Effector memory CD8-positive, alpha-beta T cell (primary cell): Measurements from ENCODE around the gene ASTN1.

Experiments
- ATAC-seq: fragments of 150-1000 bp; cut with Tn5 transposase; replicated peaks from 2 replicates; pipeline ENCODE4 v1.10.0; 2021; ENCODE audit warnings: mild to moderate bottlenecking, moderate library complexity
- DNase-seq, 3 experiments: peaks; one replicate each; pipeline ENCODE4 v3.0.0; 2021
- H3K27ac Mint-ChIP-seq, 2 donors: one replicate each; pipeline ENCODE4 v1.8.0; 2022; ENCODE audit warnings: mild to moderate bottlenecking in 2 of 2, mixed read lengths in 2 of 2, moderate library complexity in 2 of 2
- H3K27me3 Mint-ChIP-seq, 2 donors: one replicate each; pipeline ENCODE4 v1.8.0; 2022; ENCODE audit warnings: mixed read lengths in 2 of 2
- H3K36me3 Mint-ChIP-seq: one replicate; pipeline ENCODE4 v1.8.0; 2022; ENCODE audit warnings: mild to moderate bottlenecking, moderate library complexity, mixed read lengths; ENCODE audit not compliant: insufficient read depth
- H3K4me1 Mint-ChIP-seq, 2 donors: one replicate each; pipeline ENCODE4 v1.8.0; 2022; ENCODE audit warnings: low read depth in 2 of 2, mixed read lengths in 2 of 2
- H3K4me3 Mint-ChIP-seq, 2 donors: one replicate each; pipeline ENCODE4 v1.8.0; 2022; ENCODE audit warnings: mild to moderate bottlenecking in 2 of 2, mixed read lengths in 2 of 2, moderate library complexity in 2 of 2
- H3K9me3 Mint-ChIP-seq, 2 donors: one replicate each; pipeline ENCODE4 v1.8.0; 2022; ENCODE audit warnings: mixed read lengths in 2 of 2
- total RNA-seq, 9 experiments: gene quantifications; one replicate each; lab custom pipeline; 2026; lab: John Stamatoyannopoulos, UW

ASTN1 gene
- 0 to 0.66 (median 0) reads per million in 9 experiments for total RNA-seq

DNA sequence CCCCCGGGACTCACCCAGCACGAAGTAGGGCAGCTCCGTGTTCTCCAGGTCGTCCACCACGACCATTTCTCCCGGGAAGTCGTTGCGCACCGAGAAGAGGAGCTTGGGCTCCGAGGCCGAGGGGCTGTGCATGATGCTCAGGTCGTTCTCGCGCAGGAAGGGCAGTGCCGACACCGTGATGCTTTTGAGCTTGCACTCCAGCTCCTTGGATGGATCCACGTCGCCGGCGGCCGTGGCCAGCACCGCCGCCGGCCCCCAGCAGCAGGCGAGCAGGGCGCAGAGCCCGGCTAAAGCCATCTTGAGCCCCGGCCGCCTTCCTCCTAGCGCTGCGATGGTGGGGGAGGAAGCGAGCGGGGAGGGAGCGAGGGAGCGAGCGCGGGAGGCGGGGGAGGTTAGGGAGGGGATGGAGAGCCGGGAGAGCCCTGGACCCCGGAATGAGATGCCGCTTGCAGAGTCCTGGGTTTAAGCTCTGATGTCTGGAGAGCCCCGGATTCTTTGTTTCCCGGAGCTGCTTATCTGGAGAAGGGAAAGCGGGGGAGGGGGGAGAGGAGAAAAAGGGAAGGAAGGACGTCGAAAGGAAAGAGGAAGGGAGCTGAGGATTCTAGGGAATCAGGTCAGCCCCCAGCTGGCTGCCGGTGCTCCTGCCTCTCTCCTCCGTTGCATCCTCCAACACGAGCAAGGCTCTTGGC, at the start of gene ASTN1:
Gene ASTN1 (minus strand): TSS at position 333 of the 689 bp plus-strand sequence. CDS start 36 bp downstream, at position 297.
- Mint-ChIP-seq H3K9me3 (peaks cover 11 to 12% of the 10 kb centered on the region in 2 donors), H3K4me1 (no peaks in the 10 kb centered on the region), H3K27ac (no peak within 1 kb of the TSS), H3K27me3 (peaks cover 12 to 16% of the 10 kb centered on the region in 2 donors), H3K4me3 (no peak within 1 kb of the TSS), H3K36me3 (no peaks in the 10 kb centered on the region)
- DNase-seq (no peak), ATAC-seq (no peak)

DNA sequence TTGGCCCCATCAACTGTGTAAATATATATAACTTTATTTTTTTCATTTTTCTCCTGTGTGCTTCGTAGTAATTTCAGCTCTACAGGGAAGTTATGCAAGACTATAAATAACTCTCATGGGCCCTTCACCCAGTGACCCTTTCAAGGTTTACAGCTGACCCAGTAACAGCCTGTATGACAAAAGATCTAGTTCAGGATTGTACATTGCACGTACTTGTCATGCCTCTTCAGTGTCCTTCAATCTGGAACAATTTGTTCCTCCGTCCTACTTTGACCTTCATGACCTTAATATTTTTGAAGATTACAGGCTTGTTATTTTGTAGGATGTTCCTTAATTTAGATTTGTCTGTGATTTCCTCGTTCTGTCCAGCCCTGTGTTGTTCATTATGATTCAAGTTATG, 46.7 kb upstream of the ASTN1 start:
- Mint-ChIP-seq H3K4me1 (peaks cover 0 to 1% of the 10 kb centered on the region in 2 donors), H3K27ac (no peak overlapping the region), H3K4me3 (no peak overlapping the region), H3K9me3 (peaks cover 0 to 13% of the 10 kb centered on the region in 2 donors), H3K36me3 (no peaks in the 10 kb centered on the region), H3K27me3 (no peaks in the 10 kb centered on the region)
- no peak for DNase-seq
- no peak for ATAC-seq

DNA sequence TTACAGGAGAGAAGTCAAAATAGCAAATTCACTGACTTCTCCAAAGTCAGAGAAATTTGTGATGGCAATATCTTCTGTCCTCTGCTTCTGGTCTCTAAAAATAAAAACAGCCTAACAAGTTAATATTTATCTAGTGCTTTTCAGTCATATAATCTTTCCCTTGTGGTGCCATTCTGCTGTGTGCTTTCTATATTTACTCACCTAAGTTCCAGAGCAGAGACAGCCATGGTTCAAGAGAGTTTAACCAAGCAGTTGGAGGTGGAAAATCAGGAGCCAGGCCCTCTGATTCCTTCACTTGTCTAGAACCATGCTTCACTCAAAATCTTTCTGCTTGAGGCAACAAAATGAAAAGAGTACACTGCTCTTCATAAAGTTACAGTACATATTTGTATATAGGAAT, 45.6 kb upstream of the ASTN1 start:
- ATAC-seq (no peak), DNase-seq (no peak)
- H3K27ac Mint-ChIP-seq: no peak overlapping the region
- no peaks in the 10 kb centered on the region for H3K27me3 Mint-ChIP-seq
- no peak overlapping the region for H3K4me3 Mint-ChIP-seq
- peaks cover 0 to 10% of the 10 kb centered on the region in 2 donors for H3K9me3 Mint-ChIP-seq
- no peaks in the 10 kb centered on the region for H3K36me3 Mint-ChIP-seq
- H3K4me1 Mint-ChIP-seq: peaks cover 0 to 1% of the 10 kb centered on the region in 2 donors

DNA sequence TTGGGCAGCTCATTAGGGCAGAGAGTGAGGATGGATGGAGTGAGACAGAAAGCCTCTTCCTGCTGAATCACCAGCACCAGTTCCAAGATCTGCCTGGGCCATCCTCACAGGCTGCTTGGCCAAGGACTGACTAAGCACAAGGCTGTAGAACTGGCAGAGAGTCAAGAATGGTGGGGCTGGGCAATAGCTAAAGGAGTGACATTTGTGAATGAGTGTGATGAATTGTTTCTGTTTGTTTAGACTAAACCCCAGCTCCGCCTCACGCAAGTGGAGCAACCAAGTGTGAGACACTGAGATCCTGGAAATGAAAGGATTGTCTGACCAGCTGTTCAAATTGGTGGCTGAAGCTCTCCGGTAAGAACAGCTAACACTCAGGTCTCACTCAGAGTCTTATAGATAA, 44.8 kb upstream of the ASTN1 start:
- Mint-ChIP-seq H3K9me3 (peaks cover 0 to 6% of the 10 kb centered on the region in 2 donors), H3K4me1 (peaks cover 0 to 1% of the 10 kb centered on the region in 2 donors), H3K27ac (no peak overlapping the region), H3K27me3 (no peaks in the 10 kb centered on the region), H3K36me3 (no peaks in the 10 kb centered on the region), H3K4me3 (no peak overlapping the region)
- no peak for ATAC-seq
- no peak for DNase-seq

DNA sequence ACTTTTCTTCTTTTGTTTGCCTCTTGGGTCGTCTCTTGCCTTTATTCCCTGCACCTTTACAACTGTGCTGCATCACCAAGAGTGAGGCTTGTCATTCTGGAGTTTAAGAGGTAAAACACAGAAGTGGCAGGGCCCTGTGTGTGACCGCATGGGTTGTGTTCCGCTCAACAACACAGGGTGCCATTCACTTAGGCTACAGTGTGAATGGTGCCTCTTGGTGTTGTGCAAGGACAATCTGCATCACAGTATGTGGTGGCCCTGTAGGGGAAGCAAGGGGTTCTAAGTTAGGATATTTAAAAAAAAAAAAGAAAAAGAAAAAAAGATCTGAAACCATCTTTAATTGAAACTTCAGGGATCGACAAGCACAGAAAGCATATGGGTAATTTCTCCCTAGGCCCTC, 44.4 kb upstream of the ASTN1 start:
- no peak overlapping the region for H3K4me3 Mint-ChIP-seq

DNA sequence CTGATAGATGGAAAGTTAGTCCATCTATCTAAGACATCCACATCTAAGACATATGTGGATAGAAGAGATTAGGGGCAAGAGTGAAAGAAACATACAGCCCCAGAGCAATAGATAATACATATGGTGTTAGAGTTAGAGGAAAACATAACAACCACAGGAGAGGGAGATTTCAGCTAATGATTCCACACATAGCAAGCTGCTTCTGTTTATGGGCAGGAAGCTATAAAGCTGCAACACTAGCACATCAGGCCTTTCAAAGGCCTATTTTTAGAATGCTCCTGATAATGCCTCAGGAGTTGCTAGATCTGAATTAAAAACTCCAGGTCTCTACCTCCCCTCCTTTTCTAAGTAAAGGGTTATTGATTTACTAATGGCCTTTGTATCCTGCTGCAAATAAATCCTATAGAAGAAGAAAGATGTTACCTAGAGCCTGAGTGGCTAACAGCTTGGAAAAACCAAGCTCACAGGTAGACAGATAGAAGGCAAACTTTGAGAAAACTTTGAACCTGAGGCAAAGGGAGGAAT, 42.4 kb upstream of the ASTN1 start:
- H3K36me3 Mint-ChIP-seq: no peaks in the 10 kb centered on the region
- H3K9me3 Mint-ChIP-seq: peaks cover 0 to 16% of the 10 kb centered on the region in 2 donors
- DNase-seq (no peak), ATAC-seq (no peak)
- no peak overlapping the region for H3K4me3 Mint-ChIP-seq
- H3K4me1 Mint-ChIP-seq: peaks cover 0 to 1% of the 10 kb centered on the region in 2 donors
- H3K27ac Mint-ChIP-seq: no peak overlapping the region
- no peaks in the 10 kb centered on the region for H3K27me3 Mint-ChIP-seq

More for the DNA sequence above, 44.4 kb upstream of the ASTN1 start:
- Mint-ChIP-seq H3K27me3 (no peaks in the 10 kb centered on the region), H3K9me3 (peaks cover 0 to 10% of the 10 kb centered on the region in 2 donors), H3K27ac (no peak overlapping the region), H3K36me3 (no peaks in the 10 kb centered on the region), H3K4me1 (peaks cover 0 to 1% of the 10 kb centered on the region in 2 donors)
- ATAC-seq (no peak), DNase-seq (no peak)

DNA sequence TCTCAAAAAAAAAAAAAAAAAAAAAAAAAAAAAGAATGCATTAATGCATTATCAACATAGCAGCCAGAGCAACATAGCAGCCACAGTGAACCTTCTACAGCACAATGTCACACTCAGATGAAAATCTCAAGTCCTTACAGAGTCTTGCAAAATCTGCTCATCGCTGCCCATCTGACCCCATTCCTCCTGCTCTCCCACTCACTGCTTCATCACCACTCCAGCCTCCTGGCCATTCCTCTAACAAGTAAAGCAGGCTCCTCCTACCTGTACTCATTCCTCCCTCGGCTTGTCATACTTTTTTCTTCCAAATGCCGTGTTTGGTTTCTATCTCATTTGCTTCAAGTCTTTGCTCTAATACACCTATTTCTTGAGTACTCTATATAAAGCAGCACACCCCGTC, 35.8 kb upstream of the ASTN1 start:
- DNase-seq (no peak), ATAC-seq (no peak)
- Mint-ChIP-seq H3K36me3 (no peaks in the 10 kb centered on the region), H3K27ac (no peak overlapping the region), H3K4me1 (no peaks in the 10 kb centered on the region), H3K27me3 (no peaks in the 10 kb centered on the region), H3K9me3 (peaks cover 6 to 30% of the 10 kb centered on the region in 2 donors), H3K4me3 (no peak overlapping the region)

DNA sequence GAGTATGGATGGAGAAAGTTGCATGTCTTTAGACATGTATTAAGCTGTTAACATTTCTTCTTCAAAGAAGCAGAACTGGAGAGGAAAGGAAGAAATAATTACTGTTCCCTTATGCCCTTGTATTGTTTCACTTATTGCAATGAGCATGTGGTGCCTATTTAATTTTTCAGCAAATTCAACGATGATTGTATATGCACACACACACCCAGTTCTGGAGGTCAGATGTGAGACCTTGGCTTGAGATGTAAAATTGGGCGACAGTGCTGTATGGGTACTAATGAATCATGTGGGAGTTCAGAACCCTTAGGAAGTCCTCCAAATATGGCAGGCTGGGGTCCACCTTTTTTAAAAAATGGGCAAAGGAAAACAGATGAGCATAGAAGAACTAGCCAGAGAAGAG, 33.7 kb upstream of the ASTN1 start:
- Mint-ChIP-seq H3K27ac (no peak overlapping the region), H3K36me3 (no peaks in the 10 kb centered on the region), H3K4me1 (no peaks in the 10 kb centered on the region), H3K4me3 (no peak overlapping the region), H3K27me3 (no peaks in the 10 kb centered on the region), H3K9me3 (peaks cover 6 to 28% of the 10 kb centered on the region in 2 donors)
- ATAC-seq (no peak), DNase-seq (no peak)

DNA sequence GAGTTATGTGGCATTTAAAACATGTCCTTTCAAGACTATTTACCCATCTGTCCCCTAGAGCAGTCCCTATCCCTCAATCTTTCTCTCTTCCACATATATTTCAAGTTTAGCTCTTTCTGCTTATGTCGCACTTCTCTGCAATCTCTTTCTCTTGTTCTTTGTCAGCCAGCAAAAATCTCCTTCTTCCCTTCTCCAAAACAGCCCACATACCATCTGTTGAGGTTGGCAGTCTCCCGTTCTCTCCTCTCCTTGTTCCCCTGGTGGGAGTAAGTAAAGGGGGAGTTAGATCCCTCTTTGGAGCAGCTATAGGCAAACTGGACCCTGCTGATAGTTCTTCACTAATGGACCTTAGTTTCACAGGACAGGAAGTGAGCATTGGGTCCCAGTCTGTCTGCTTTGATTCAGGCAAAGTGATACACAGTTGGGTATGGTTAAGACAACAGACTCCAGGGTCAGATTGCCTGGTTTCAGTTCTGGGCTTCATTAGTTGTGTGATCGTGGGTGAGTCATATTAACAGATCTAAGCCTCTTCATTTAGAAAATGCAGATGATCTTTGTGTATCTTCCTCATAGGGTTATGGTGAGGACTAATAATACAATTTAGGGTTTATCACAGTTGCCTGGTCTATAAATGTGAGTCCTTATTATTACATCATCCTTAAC, 25.9 kb upstream of the ASTN1 start:
- Mint-ChIP-seq H3K4me1 (no peaks in the 10 kb centered on the region), H3K27ac (no peak overlapping the region), H3K4me3 (no peak overlapping the region), H3K9me3 (peaks cover 0 to 10% of the 10 kb centered on the region in 2 donors), H3K27me3 (no peaks in the 10 kb centered on the region), H3K36me3 (no peaks in the 10 kb centered on the region)
- DNase-seq (no peak), ATAC-seq (no peak)

DNA sequence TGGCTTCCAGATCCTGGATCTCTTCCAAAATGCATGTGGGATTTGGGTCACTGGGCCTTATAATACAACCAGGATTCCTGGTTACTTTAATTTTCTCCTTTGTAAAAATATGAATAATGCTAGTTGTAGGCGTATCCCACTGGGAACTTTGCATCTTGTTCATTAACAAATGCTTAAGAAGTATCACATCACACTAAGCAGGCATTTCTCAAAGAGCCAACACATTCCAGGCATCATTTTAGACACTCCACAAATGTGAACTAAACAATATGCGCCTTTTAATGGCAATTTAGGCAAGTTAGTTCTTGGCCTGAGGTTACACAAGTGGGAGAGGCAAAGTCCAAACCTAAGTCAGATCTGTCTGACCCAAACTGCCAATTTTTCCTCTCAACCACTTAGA, 22.1 kb upstream of the ASTN1 start:
- no peak for DNase-seq
- H3K4me1 Mint-ChIP-seq: peaks cover 5 to 6% of the 10 kb centered on the region in 2 donors
- H3K27me3 Mint-ChIP-seq: peaks cover 0 to 5% of the 10 kb centered on the region in 2 donors
- H3K4me3 Mint-ChIP-seq: no peak overlapping the region
- no peak for ATAC-seq
- H3K27ac Mint-ChIP-seq: no peak overlapping the region
- H3K9me3 Mint-ChIP-seq: no peaks in the 10 kb centered on the region
- H3K36me3 Mint-ChIP-seq: no peaks in the 10 kb centered on the region

DNA sequence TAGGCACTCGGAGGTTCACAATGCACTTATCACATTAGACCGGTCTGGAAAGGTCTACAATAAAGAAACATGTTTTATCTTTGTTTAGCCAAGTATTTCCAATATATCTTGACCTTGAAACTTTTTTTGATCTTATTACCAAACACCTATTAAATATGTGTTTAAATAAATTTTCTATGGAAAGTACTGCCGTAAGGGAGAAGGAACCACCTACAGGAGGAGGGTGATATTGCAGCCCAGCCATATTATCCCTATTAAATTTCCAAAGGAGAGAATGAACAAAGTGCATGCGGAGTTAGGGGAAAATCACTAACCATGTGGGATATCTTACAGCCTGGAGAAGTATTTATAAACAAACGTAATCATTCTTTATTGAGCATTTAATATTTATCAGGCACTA, 20.7 kb upstream of the ASTN1 start:
- peaks cover 0 to 10% of the 10 kb centered on the region in 2 donors for H3K27me3 Mint-ChIP-seq
- DNase-seq (no peak), ATAC-seq (no peak)
- no peak overlapping the region for H3K27ac Mint-ChIP-seq
- no peak overlapping the region for H3K4me3 Mint-ChIP-seq
- no peaks in the 10 kb centered on the region for H3K9me3 Mint-ChIP-seq
- H3K36me3 Mint-ChIP-seq: no peaks in the 10 kb centered on the region
- peaks cover 8 to 10% of the 10 kb centered on the region in 2 donors for H3K4me1 Mint-ChIP-seq

DNA sequence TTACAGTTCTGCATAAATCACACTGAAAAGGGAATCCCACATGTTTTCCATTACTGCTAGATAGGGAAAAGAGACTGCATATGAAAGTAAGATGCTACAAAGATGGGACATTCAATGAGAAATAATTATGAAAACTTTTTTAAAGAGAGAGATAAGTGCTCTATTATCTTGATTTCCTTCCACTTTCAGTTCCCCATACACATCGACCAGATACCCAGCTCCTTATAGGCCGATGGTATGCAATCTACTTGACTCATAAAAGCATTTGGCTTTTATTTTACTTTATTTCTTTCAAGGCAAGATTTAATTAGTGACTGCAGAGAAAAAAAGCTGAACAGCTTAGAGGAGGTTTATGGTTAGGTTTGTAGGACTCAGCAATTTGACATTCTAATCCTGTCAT, 19.3 kb upstream of the ASTN1 start:
- DNase-seq (no peak), ATAC-seq (no peak)
- Mint-ChIP-seq H3K9me3 (no peaks in the 10 kb centered on the region), H3K4me1 (peaks cover 8 to 10% of the 10 kb centered on the region in 2 donors), H3K27me3 (peaks cover 0 to 10% of the 10 kb centered on the region in 2 donors), H3K27ac (no peak overlapping the region), H3K36me3 (no peaks in the 10 kb centered on the region), H3K4me3 (no peak overlapping the region)

DNA sequence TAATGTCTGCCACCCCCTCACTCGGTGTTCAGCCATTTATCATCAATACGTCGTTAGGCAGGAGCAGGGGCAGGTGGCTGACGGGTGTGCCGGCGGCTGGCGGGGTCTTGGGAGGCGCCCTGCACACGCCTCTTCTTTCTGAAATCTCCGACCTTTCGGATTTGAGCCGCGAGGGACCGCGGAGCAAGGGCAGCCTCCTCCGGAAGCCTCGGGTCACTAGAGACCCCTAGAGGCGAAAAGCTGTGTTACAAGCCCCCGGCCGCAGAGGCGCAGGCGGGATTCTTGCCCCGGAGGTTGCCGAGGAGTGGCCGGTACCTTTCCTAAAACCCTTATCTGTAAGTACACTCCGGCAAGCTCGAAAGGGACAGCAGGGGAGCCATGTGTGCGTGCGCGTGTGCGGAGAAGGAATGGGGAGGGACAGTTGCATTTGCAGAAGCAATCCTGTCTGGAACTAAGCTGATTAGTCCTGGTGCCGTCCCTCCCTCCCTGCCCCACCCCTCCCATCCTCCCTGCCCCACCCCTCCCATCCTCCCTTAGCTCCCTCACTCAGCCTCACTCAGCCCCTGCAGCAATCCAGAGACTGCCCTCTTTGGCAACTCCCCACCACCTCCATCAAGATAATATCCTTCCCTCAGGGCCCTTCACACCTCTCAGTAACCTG, 17.2 kb upstream of the ASTN1 start:
- ATAC-seq (no peak), DNase-seq (no peak)
- Mint-ChIP-seq H3K27ac (no peak overlapping the region), H3K27me3 (peaks cover 0 to 10% of the 10 kb centered on the region in 2 donors), H3K9me3 (peaks cover 0 to 4% of the 10 kb centered on the region in 2 donors), H3K4me3 (peak overlapping the region in 1 of 2 donors; percentile 36), H3K4me1 (peaks cover 8 to 10% of the 10 kb centered on the region in 2 donors), H3K36me3 (no peaks in the 10 kb centered on the region)
